GM12878 (cell line): Measurements from ENCODE around the gene HINFP. TPM values are rescaled to one million over a fixed set of nuclear protein-coding genes. Genes with fewer than 3 reads are reported as not detected.

Source experiments
- ATAC-seq: fragments of 200-7000 bp; cut with Tn5 transposase; 3 replicates; pipeline ENCODE4 v1.9.1; 2020; ENCODE audit warnings: mild to moderate bottlenecking, moderate library complexity
- BruUV-seq: library from RNA; stranded (reverse); fragments of 400-500 nt; replicated peaks from 2 replicates; lab custom pipeline; 2021; lab: Mats Ljungman, UMichigan
- CTCF ChIA-PET: fragments of 300-600 bp; sonication (Branson Sonifier 250); formaldehyde crosslinking; extraction: SDS; loops from one replicate; lab custom pipeline; 2021; ENCODE audit warnings: inconsistent platforms; lab: Yijun Ruan, JAX
- POLR2A ChIA-PET: fragments of 350-600 bp; formaldehyde crosslinking; extraction: SDS; loops from one replicate; lab custom pipeline; 2021; ENCODE audit warnings: inconsistent platforms; lab: Charles Lee
- RAD21 ChIA-PET: fragments of 300-600 bp; sonication (Branson Sonifier 250); formaldehyde crosslinking; loops from one replicate; lab custom pipeline; 2023; ENCODE audit warnings: antibody characterized with exemption; ENCODE audit not compliant: unreplicated experiment; lab: Charles Lee
- SMC1A ChIA-PET: fragments of 300-600 bp; sonication (Branson Sonifier 250); formaldehyde crosslinking; loops from one replicate; lab custom pipeline; 2023; ENCODE audit not compliant: unreplicated experiment, uncharacterized antibody; lab: Charles Lee
- DNase-seq: peaks from one replicate; pipeline ENCODE4 v3.0.0-alpha.2; 2011; ENCODE audit warnings: low read depth, low spot score
- FAIRE-seq: peaks from 3 replicates; lab custom pipeline; 2011; peaks lifted over from hg19 to GRCh38; lab: Jason Lieb, UNC
- H2AFZ ChIP-seq: 2 replicates; pipeline ENCODE4 v1.6.0; 2011; ENCODE audit warnings: low read depth, low read length, control low read depth; ENCODE audit not compliant: control insufficient read depth
- H3K27ac ChIP-seq: 2 replicates; pipeline ENCODE4 v1.5.1; 2011; ENCODE audit warnings: control low read depth; ENCODE audit not compliant: control insufficient read depth, insufficient read depth
- H3K27me3 ChIP-seq, 2 experiments: replicated peaks in 1 of 2; 2 replicates each; pipeline versions ENCODE4 v1.6.0 to v1.6.1; 2011; ENCODE audit warnings: low read length in 1 of 2; ENCODE audit not compliant: control insufficient read depth in 2 of 2, insufficient read depth in 2 of 2
- H3K36me3 ChIP-seq, 2 experiments: 2 replicates each; pipeline ENCODE4 v1.5.1; 2011; ENCODE audit warnings: low read length in 1 of 2; ENCODE audit not compliant: control insufficient read depth in 2 of 2, insufficient read depth in 2 of 2
- H3K4me1 ChIP-seq: 2 replicates; pipeline ENCODE4 v1.6.1; 2011; ENCODE audit warnings: mild to moderate bottlenecking, low read length, moderate library complexity, mixed read lengths; ENCODE audit not compliant: control insufficient read depth, insufficient read depth
- H3K4me2 ChIP-seq: 2 replicates; pipeline ENCODE4 v1.6.0; 2011; ENCODE audit warnings: control low read depth; ENCODE audit not compliant: control insufficient read depth, insufficient read depth
- H3K4me3 ChIP-seq: fragments of 200-600 bp; sonication (generic); 2 replicates; pipeline ENCODE4 v1.5.1; 2016
- H3K79me2 ChIP-seq: 2 replicates; pipeline ENCODE4 v1.6.0; 2011; ENCODE audit warnings: low read length; ENCODE audit not compliant: control insufficient read depth, insufficient read depth
- H3K9ac ChIP-seq: 2 replicates; pipeline ENCODE4 v1.8.0; 2011; ENCODE audit warnings: low read length, control low read depth, mixed read lengths; ENCODE audit not compliant: control insufficient read depth, insufficient read depth
- H3K9me3 ChIP-seq: replicated peaks from 3 replicates; pipeline ENCODE4 v1.5.1; 2011; ENCODE audit warnings: mild to moderate bottlenecking, low read length; ENCODE audit not compliant: control insufficient read depth, insufficient read depth
- H4K20me1 ChIP-seq: 2 replicates; pipeline ENCODE4 v1.6.0; 2011; ENCODE audit not compliant: control insufficient read depth, insufficient read depth
- BRCA1 ChIP-seq: IDR thresholded peaks from 2 replicates; pipeline ENCODE4 v1.6.1; 2011; ENCODE audit warnings: low read depth, low read length, improper control_type of control experiment
- CBFB ChIP-seq: IDR thresholded peaks from 2 replicates; pipeline ENCODE4 v1.6.1; 2016; ENCODE audit warnings: antibody characterized with exemption, low read depth
- CBX3 ChIP-seq: fragments of 200-600 bp; sonication (generic); IDR thresholded peaks from 2 replicates; pipeline ENCODE4 v1.6.1; 2016; ENCODE audit warnings: low read depth, borderline replicate concordance
- E2F4 ChIP-seq: IDR thresholded peaks from 2 replicates; pipeline ENCODE4 v1.6.1; 2012; ENCODE audit warnings: low read depth, low read length, improper control_type of control experiment
- HDAC2 ChIP-seq: fragments of 200-600 bp; sonication (generic); IDR thresholded peaks from 2 replicates; pipeline ENCODE4 v1.6.1; 2017
- LARP7 ChIP-seq: fragments of 450-650 bp; IDR thresholded peaks from 2 replicates; pipeline ENCODE4 v1.6.1; 2017; ENCODE audit warnings: mild to moderate bottlenecking
- RBBP5 ChIP-seq: fragments of 200-600 bp; sonication (generic); conservative IDR thresholded peaks from 2 replicates; pipeline ENCODE4 v1.6.1; 2016
- SMAD1 ChIP-seq: fragments of 450-650 bp; IDR thresholded peaks from 2 replicates; pipeline ENCODE4 v1.6.1; 2018; ENCODE audit warnings: mild to moderate bottlenecking, low read depth; ENCODE audit not compliant: partially characterized antibody
- SRF ChIP-seq, 2 experiments: IDR thresholded peaks; 2 replicates each; pipeline ENCODE4 v1.6.1; 2011; ENCODE audit warnings: low read depth in 2 of 2, low read length in 2 of 2, mild to moderate bottlenecking in 1 of 2, moderate library complexity in 1 of 2
- YY1 ChIP-seq: IDR thresholded peaks from 2 replicates; pipeline ENCODE4 v1.6.1; 2011; ENCODE audit warnings: low read depth, mild to moderate bottlenecking, low read length
- ZBED1 ChIP-seq: IDR thresholded peaks from 2 replicates; pipeline ENCODE4 v1.6.1; 2016; ENCODE audit warnings: borderline replicate concordance
- WGBS: methylation state at CpG from one replicate; pipeline ENCODE4 v1.1.6; 2016; ENCODE audit warnings: low lambda C conversion rate; ENCODE audit not compliant: insufficient replicate concordance, insufficient coverage; ENCODE audit errors: missing lambda C conversion rate; 5-methylcytosine and 5-hydroxymethylcytosine counted together
- in situ Hi-C: fragments of 300-500 bp; cut with MboI; formaldehyde crosslinking; loops from 9 replicates; pipeline ENCODE4 v1.14.3; 2018; ENCODE audit warnings: mixed read lengths
- intact Hi-C: fragments of 100-400 bp; cut with micrococcal nuclease; formaldehyde crosslinking; loops from one replicate; pipeline ENCODE4 v1.14.2; 2022; ENCODE audit not compliant: unreplicated experiment
- polyA plus RNA-seq, 11 experiments: library from polyadenylated mRNA; depleted of rRNA in 4 of 11; unstranded in 6 of 11; stranded (reverse) in 5 of 11; fragments of >200 nt; fragmentation: Nextera tagmentation in 4 of 11; fragmentation: Illumina TruSeq in 1 of 11; extraction: Ambion mirVana in 4 of 11; extraction: Trizol in 1 of 11; gene quantifications; 1 replicate in 1 of 11; 2 replicates in 10 of 11; pipeline versions ENCODE4 v1.2.1 to v1.2.3, GENCODE V29; 2011 to 2016; ENCODE audit warnings: inconsistent platforms in 2 of 11, missing spikeins in 2 of 11, low read depth in 1 of 11
- total RNA-seq, 4 experiments: library from RNA; depleted of rRNA in 3 of 4; stranded (reverse); fragments of >200 nt in 3 of 4; fragmentation: Illumina TruSeq in 1 of 4; extraction: Trizol in 1 of 4; gene quantifications; 2 replicates each; pipeline versions ENCODE4 v1.2.1 to v1.2.3, GENCODE V29; 2013 to 2021
- TF ChIP-seq, protein P1 (sequence below): fragments of 450-650 bp; IDR thresholded peaks from 2 replicates; pipeline ENCODE4 v1.6.1; 2017; ENCODE audit warnings: mild to moderate bottlenecking, moderate library complexity
- TF ChIP-seq, protein P2 (sequence below): fragments of 450-650 bp; IDR thresholded peaks from 2 replicates; pipeline ENCODE4 v1.6.1; 2017; ENCODE audit warnings: mild to moderate bottlenecking, moderate library complexity

The HINFP gene
- total and polyA plus RNA-seq, 10 of the 15 experiments (the other 5 are each of a cell fraction or from before 2014, with no cell fraction given): 13.1 to 26.3 (median 18.6) TPM

DNA sequence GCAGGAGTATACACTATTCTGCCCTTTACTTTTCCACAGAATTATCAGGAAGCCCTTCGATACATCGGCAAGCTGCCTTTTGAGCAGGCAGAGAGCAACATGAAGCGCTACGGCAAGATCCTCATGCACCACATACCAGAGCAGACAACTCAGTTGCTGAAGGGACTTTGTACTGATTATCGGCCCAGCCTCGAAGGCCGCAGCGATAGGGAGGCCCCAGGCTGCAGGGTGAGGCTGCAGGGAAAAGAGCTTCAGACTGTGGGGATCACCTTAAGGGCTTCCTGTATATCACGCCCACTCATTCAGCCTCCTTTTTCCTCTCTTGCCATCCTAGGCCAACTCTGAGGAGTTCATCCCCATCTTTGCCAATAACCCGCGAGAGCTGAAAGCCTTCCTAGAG lies 43.5 kb upstream of the HINFP start:
- H3K4me2 ChIP-seq: no peak overlapping the region
- no peak overlapping the region for H3K4me3 ChIP-seq
- no peak overlapping the region for H2AFZ ChIP-seq
- no peaks in the 10 kb centered on the region for H4K20me1 ChIP-seq
- BruUV-seq: no TSS peak
- H3K79me2 ChIP-seq: no peaks in the 10 kb centered on the region
- in situ Hi-C loops: no loop called here
- POLR2A ChIA-PET: no interaction called here
- SMC1A ChIA-PET: no interaction called here
- RAD21 ChIA-PET: no interaction called here
- no peak for TF ChIP-seq SRF (IDR thresholded peaks at IDR 0.05; ENCODE audit: low read depth in 2 of 2, low read length in 2 of 2)
- TF ChIP-seq, protein P1, sequence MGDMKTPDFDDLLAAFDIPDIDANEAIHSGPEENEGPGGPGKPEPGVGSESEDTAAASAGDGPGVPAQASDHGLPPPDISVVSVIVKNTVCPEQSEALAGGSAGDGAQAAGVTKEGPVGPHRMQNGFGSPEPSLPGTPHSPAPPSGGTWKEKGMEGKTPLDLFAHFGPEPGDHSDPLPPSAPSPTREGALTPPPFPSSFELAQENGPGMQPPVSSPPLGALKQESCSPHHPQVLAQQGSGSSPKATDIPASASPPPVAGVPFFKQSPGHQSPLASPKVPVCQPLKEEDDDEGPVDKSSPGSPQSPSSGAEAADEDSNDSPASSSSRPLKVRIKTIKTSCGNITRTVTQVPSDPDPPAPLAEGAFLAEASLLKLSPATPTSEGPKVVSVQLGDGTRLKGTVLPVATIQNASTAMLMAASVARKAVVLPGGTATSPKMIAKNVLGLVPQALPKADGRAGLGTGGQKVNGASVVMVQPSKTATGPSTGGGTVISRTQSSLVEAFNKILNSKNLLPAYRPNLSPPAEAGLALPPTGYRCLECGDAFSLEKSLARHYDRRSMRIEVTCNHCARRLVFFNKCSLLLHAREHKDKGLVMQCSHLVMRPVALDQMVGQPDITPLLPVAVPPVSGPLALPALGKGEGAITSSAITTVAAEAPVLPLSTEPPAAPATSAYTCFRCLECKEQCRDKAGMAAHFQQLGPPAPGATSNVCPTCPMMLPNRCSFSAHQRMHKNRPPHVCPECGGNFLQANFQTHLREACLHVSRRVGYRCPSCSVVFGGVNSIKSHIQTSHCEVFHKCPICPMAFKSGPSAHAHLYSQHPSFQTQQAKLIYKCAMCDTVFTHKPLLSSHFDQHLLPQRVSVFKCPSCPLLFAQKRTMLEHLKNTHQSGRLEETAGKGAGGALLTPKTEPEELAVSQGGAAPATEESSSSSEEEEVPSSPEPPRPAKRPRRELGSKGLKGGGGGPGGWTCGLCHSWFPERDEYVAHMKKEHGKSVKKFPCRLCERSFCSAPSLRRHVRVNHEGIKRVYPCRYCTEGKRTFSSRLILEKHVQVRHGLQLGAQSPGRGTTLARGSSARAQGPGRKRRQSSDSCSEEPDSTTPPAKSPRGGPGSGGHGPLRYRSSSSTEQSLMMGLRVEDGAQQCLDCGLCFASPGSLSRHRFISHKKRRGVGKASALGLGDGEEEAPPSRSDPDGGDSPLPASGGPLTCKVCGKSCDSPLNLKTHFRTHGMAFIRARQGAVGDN: no peak
- no peak for TF ChIP-seq ZBED1
- no peak for TF ChIP-seq RBBP5
- no peak for TF ChIP-seq LARP7
- no peak for TF ChIP-seq CBFB
- no peak for TF ChIP-seq YY1
- no peak for TF ChIP-seq SMAD1
- TF ChIP-seq CBX3: no peak
- TF ChIP-seq BRCA1: no peak
- no peak for TF ChIP-seq HDAC2
- TF ChIP-seq, protein P2, sequence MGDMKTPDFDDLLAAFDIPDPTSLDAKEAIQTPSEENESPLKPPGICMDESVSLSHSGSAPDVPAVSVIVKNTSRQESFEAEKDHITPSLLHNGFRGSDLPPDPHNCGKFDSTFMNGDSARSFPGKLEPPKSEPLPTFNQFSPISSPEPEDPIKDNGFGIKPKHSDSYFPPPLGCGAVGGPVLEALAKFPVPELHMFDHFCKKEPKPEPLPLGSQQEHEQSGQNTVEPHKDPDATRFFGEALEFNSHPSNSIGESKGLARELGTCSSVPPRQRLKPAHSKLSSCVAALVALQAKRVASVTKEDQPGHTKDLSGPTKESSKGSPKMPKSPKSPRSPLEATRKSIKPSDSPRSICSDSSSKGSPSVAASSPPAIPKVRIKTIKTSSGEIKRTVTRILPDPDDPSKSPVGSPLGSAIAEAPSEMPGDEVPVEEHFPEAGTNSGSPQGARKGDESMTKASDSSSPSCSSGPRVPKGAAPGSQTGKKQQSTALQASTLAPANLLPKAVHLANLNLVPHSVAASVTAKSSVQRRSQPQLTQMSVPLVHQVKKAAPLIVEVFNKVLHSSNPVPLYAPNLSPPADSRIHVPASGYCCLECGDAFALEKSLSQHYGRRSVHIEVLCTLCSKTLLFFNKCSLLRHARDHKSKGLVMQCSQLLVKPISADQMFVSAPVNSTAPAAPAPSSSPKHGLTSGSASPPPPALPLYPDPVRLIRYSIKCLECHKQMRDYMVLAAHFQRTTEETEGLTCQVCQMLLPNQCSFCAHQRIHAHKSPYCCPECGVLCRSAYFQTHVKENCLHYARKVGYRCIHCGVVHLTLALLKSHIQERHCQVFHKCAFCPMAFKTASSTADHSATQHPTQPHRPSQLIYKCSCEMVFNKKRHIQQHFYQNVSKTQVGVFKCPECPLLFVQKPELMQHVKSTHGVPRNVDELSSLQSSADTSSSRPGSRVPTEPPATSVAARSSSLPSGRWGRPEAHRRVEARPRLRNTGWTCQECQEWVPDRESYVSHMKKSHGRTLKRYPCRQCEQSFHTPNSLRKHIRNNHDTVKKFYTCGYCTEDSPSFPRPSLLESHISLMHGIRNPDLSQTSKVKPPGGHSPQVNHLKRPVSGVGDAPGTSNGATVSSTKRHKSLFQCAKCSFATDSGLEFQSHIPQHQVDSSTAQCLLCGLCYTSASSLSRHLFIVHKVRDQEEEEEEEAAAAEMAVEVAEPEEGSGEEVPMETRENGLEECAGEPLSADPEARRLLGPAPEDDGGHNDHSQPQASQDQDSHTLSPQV: no peak
- TF ChIP-seq E2F4: no peak
- FAIRE-seq: no peak
- CTCF ChIA-PET: no interaction called here
- H3K9me3 ChIP-seq: no peaks in the 10 kb centered on the region
- H3K27ac ChIP-seq: no peak overlapping the region
- peaks cover 19 to 24% of the 10 kb centered on the region in 2 experiments for H3K36me3 ChIP-seq
- no peak overlapping the region for H3K9ac ChIP-seq
- H3K4me1 ChIP-seq: no peaks in the 10 kb centered on the region
- intact Hi-C loops: no loop called here
- 95% methylated on average over 11 of the region's 11 CpGs for WGBS
- DNase-seq: no peak
- no peaks in the 10 kb centered on the region for H3K27me3 ChIP-seq
- no peak for ATAC-seq
